Measurements from ENCODE around the gene RAB31.

DNA sequence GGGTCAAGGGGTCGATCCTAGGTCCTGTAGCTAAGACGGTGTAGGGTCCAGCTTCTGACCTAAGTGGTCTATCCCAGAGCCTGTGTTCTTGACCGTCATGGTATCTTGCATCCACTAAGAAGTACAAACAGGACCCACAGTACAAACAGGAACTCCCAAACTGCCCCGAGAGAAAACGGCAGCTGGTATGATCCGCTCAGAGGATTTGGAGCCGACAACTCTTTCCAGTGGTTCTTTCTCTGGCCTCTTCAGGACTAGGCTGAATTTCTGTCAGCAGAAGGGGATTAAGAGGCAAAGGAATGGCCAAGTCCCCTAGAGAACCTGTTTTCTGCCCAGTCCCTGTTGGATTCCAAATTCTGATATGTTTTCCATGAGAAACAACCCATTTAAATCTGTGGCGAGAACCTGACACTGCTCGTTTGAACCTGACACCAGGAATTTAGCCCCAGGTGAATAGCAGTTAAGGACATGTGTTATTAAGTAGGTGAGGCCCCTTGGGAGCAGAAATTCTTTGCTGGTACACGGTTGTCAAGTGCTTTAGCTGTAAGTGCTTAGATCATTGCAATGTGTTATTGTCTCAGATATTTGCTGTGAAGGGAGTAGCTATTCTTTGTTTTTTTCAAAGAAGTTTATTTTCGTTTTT is 127.1 kb downstream of the RAB31 start:
- no peak for TF ChIP-seq CTCF (IDR thresholded peaks at IDR 0.05)
- TF ChIP-seq POLR2AphosphoS5 (IDR thresholded peaks at IDR 0.05) = no peak
